Measurements from ENCODE around the gene PPARG. TPM values are rescaled to one million over a fixed set of nuclear protein-coding genes. Genes with fewer than 3 reads are reported as not detected.
"Not testable (repeated sequence)": the region's sequence is repeated elsewhere in the genome, so short reads cannot be mapped to it uniquely, and the experiment has no call there.

Gene PPARG
- total RNA-seq, 3 donors from 2014 or later, result 61.6 to 173 (median 98.8) TPM

DNA sequence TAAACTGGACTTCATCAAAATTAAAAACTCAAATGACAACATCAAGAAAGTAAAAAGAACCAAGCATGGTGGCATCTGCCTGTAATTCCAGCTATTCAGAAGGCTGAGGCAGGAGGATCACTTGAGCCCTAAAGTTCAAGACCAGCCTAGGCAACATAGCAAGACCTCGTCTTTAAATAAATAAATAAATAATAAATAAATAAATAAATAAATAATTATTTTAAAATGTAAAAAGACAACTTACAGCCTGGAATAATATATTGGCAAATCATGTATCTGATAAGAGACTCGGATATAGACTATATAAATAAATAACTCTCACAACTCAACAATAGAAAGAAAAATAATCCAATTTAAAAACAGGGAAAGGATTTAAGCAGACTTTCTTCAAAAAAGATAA, 4.3 kb upstream of the PPARG start:
- intact Hi-C loops (cut with DNase I, micrococcal nuclease), result loop anchor here in 1 of 2 donors (10.0 kb wide), 1 partner anchor 200 kb away; the partner anchor contains the start of gene TSEN2
- DNase-seq (no peak), ATAC-seq (no peak)
- Histone ChIP-seq H3K4me3 (no peak overlapping the region), H3K4me1 (ENCODE audit: low read depth) (peaks cover 4% of the 10 kb centered on the region), H3K9me3 (no peaks in the 10 kb centered on the region), H3K36me3 (ENCODE audit: low read depth) (no peaks in the 10 kb centered on the region)
- TF ChIP-seq, protein P1, sequence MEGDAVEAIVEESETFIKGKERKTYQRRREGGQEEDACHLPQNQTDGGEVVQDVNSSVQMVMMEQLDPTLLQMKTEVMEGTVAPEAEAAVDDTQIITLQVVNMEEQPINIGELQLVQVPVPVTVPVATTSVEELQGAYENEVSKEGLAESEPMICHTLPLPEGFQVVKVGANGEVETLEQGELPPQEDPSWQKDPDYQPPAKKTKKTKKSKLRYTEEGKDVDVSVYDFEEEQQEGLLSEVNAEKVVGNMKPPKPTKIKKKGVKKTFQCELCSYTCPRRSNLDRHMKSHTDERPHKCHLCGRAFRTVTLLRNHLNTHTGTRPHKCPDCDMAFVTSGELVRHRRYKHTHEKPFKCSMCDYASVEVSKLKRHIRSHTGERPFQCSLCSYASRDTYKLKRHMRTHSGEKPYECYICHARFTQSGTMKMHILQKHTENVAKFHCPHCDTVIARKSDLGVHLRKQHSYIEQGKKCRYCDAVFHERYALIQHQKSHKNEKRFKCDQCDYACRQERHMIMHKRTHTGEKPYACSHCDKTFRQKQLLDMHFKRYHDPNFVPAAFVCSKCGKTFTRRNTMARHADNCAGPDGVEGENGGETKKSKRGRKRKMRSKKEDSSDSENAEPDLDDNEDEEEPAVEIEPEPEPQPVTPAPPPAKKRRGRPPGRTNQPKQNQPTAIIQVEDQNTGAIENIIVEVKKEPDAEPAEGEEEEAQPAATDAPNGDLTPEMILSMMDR (IDR thresholded peaks at IDR 0.05), result no peak

DNA sequence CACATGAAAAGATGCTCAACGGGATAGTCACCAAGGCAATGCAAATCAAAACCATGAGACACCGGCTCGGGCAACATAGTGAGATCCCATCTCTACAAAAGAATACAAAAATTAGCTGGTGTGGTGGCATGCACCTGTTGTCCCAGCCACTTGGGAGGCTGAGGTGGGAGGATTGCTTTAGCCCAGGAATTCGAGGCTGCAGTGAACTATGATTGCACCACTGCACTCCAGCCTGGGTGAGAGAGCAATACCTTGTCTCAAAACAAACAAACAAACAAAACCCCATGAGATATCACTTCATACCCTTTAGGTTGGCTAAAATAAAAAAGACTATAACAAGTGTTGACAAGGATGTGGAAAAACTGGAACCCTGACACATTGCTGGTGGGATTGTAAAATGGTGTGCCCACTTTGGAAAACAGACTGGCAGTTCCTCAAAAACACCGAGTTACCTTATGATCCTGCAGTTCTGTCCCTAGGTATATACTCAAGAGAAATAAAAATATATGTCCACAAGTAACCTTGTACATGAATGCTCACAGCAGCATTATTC, 3.8 kb upstream of the PPARG start:
- no peak for DNase-seq
- Histone ChIP-seq H3K36me3 (ENCODE audit: low read depth) (no peaks in the 10 kb centered on the region), H3K4me1 (ENCODE audit: low read depth) (peaks cover 4% of the 10 kb centered on the region), H3K9me3 (no peaks in the 10 kb centered on the region), H3K4me3 (no peak overlapping the region)
- TF ChIP-seq, protein P1 (IDR thresholded peaks at IDR 0.05), result no peak
- intact Hi-C loops (cut with DNase I, micrococcal nuclease), result loop anchor here in 1 of 2 donors (10.0 kb wide), 1 partner anchor 200 kb away; the partner anchor contains the start of gene TSEN2
- no peak for ATAC-seq

DNA sequence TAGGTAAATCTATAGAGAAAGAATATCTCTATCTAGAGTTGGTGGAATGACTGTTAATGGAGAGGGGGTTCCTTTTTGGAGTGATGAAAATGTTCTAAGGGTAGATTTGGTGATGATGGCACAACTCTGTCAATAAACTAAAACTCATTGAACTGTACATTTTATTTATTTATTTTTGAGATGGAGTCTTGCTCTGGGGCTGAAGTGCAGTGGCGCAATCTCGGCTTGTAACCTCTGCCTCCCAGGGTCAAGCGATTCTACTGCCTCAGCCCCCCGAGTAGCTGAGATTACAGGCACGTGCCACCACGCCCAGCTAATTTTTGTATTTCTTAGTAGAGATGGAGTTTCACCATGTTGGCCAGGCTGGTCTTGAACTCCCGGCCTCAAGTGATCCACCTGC, 3.1 kb upstream of the PPARG start:
- not testable (repeated sequence) for ATAC-seq, DNase-seq
- intact Hi-C loops (cut with DNase I, micrococcal nuclease), result loop anchor here in 1 of 2 donors (10.0 kb wide), 1 partner anchor 199 kb away; the partner anchor contains the start of gene TSEN2

DNA sequence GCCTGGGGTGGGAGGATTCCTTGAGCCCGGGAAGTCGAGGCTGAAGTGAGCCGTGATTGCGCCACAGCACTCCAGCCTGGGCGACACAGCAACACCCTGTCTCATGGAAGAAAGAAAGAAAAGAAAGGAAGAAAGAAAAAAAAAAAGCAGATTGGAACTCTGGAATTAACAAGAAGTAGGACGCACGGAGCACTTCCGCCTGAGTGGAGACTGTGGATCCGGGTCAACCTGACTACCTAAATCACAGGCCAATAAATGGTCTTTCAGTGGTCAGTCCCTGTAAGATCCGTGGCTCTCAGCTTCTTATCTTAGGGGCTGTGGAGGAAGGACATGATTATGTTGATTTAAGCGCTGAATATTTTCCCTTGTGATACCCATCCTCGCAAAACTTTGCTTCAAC, 2.4 kb upstream of the PPARG start:
- intact Hi-C loops (cut with DNase I, micrococcal nuclease), result loop anchor here in 1 of 2 donors (10.0 kb wide), 1 partner anchor 198 kb away; the partner anchor contains the start of gene TSEN2
- no peak overlapping the region for H3K4me3 ChIP-seq
- no peaks in the 10 kb centered on the region for H3K36me3 ChIP-seq (ENCODE audit: low read depth)
- peaks cover 4% of the 10 kb centered on the region for H3K4me1 ChIP-seq (ENCODE audit: low read depth)
- ATAC-seq, result no peak
- TF ChIP-seq, protein P1 (IDR thresholded peaks at IDR 0.05), result no peak
- no peak for DNase-seq
- no peaks in the 10 kb centered on the region for H3K9me3 ChIP-seq

More for the DNA sequence above, 3.1 kb upstream of the PPARG start:
- H3K36me3 ChIP-seq (ENCODE audit: low read depth); H3K4me3 ChIP-seq; H3K4me1 ChIP-seq (ENCODE audit: low read depth); H3K9me3 ChIP-seq: not testable (repeated sequence)

DNA sequence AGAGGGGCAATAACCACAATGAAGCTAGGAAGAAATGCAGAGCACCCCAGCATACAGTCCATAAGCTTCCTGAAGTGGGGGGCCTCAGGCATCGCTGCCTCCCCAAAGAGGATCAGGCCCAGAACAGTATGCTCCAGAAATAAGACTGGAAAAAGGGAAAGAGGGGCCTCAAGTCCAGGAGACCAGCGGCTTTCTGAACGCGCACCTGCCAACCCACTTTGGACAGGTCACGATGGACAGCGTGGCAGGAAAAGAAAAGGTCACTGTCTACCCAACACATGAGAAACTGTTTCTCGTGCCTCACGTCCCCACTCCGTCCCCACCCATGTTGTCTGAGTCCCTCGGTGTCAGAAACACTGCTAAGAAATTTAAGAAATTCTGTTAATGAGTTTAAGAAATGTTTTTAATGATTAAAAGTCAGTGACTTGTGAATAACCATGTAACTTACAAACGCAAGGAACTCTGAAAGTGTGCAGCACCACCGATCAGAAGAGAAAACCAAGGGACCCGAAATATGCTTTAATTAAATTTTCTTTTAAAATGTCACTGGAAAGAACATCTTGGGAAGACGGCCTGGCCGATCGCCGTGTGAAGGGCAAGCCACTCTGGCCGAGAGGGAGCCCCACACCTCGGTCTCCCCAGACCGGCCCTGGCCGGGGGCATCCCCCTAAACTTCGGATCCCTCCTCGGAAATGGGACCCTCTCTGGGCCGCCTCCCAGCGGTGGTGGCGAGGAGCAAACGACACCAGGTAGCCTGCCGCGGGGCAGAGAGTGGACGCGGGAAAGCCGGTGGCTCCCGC, 1.7 kb upstream of the PPARG start:
- DNase-seq (peak; percentile 60 to 75 (median 69)), ATAC-seq (peak; percentile 25)
- no peak overlapping the region for H3K4me3 ChIP-seq
- intact Hi-C loops (cut with DNase I, micrococcal nuclease), result loop anchor here in 1 of 2 donors (10.0 kb wide), 1 partner anchor 198 kb away; the partner anchor contains the start of gene TSEN2
- no peaks in the 10 kb centered on the region for H3K36me3 ChIP-seq (ENCODE audit: low read depth)
- peaks cover 4% of the 10 kb centered on the region for H3K4me1 ChIP-seq (ENCODE audit: low read depth)
- H3K9me3 ChIP-seq, result no peaks in the 10 kb centered on the region
- TF ChIP-seq, protein P1 (IDR thresholded peaks at IDR 0.05), result no peak

DNA sequence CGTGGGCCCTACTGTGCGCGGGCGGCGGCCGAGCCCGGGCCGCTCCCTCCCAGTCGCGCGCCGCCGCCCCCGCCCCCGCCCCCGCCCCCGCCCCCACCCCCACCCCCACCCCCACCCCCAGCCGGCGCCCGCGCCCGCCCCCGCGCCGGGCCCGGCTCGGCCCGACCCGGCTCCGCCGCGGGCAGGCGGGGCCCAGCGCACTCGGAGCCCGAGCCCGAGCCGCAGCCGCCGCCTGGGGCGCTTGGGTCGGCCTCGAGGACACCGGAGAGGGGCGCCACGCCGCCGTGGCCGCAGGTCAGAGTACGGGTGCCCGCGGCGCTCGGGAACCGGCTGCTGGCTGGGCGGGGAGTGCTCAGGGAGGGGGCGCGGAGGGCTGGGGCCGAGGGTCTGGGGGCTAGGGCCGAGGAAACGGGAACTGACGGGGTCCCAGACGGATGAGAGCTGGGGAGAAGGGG, 1.1 kb upstream of the PPARG start:
- H3K9me3 ChIP-seq, result no peaks in the 10 kb centered on the region
- peak overlapping the region; percentile 89 for H3K4me3 ChIP-seq
- ATAC-seq (peak; percentile 70), DNase-seq (peak; percentile 62 to 82 (median 71))
- H3K36me3 ChIP-seq (ENCODE audit: low read depth), result no peaks in the 10 kb centered on the region
- H3K4me1 ChIP-seq (ENCODE audit: low read depth), result peaks cover 4% of the 10 kb centered on the region
- intact Hi-C loops (cut with DNase I, micrococcal nuclease), result loop anchor here in 1 of 2 donors (10.0 kb wide), 1 partner anchor 197 kb away; the partner anchor contains the start of gene TSEN2
- TF ChIP-seq, protein P1 (IDR thresholded peaks at IDR 0.05), result no peak

Data from mucosa of descending colon (tissue), 3 donors.